Prostate gland (tissue), 2 donors: ENCODE data around the gene ATXN2. TPM values are rescaled to one million over a fixed set of nuclear protein-coding genes. Genes with fewer than 3 reads are reported as not detected.

ENCODE experiments used
- DNase-seq: peaks from one replicate; pipeline ENCODE4 v3.0.0-alpha.2; 2019; ENCODE audit warnings: low spot score
- H3K27ac ChIP-seq, 2 donors: fragments of 200-600 bp; sonication (generic); 2 replicates each; pipeline ENCODE4 v1.5.1; 2017 to 2019
- H3K27me3 ChIP-seq: fragments of 200-600 bp; sonication (generic); replicated peaks from 2 replicates; pipeline ENCODE4 v1.5.1; 2019; ENCODE audit not compliant: insufficient read depth
- H3K36me3 ChIP-seq, 2 donors: fragments of 200-600 bp; sonication (generic); 1 replicate in 1 of 2; 2 replicates in 1 of 2; pipeline versions ENCODE4 v1.5.1 to v1.8.1; 2017 to 2019
- H3K4me1 ChIP-seq: fragments of 200-600 bp; sonication (generic); replicated peaks from 2 replicates; pipeline ENCODE4 v1.5.1; 2019
- H3K4me3 ChIP-seq, 2 donors: fragments of 200-600 bp; sonication (generic); 2 replicates each; pipeline ENCODE4 v1.5.1; 2017 to 2019
- H3K9me3 ChIP-seq: fragments of 200-600 bp; sonication (generic); 2 replicates; pipeline ENCODE4 v1.5.1; 2017
- CTCF ChIP-seq, 4 experiments: fragments of 200-600 bp in 2 of 4; fragments of 450-650 bp in 2 of 4; sonication (generic) in 2 of 4; IDR thresholded peaks; 1 replicate in 3 of 4; 2 replicates in 1 of 4; pipeline ENCODE4 v1.5.1; 2016 to 2019; ENCODE audit warnings: antibody characterized with exemption in 4 of 4, mild to moderate bottlenecking in 2 of 4, moderate library complexity in 2 of 4
- POLR2A ChIP-seq: fragments of 450-650 bp; IDR thresholded peaks from one replicate; pipeline ENCODE4 v1.6.1; 2016; ENCODE audit warnings: antibody characterized with exemption, mild to moderate bottlenecking
- POLR2AphosphoS5 ChIP-seq: sonication (generic); formaldehyde crosslinking; IDR thresholded peaks from one replicate; pipeline ENCODE4 v1.6.1; 2017; ENCODE audit warnings: antibody characterized with exemption
- WGBS: methylation state at CpG from one replicate; pipeline ENCODE4 v1.1.5; 2018; 5-methylcytosine and 5-hydroxymethylcytosine counted together
- intact Hi-C: fragments of 100-400 bp; cut with DNase I; formaldehyde crosslinking; loops from one replicate; pipeline ENCODE4 v1.14.2; 2022
- total RNA-seq, 2 donors: library from RNA; depleted of rRNA; stranded (reverse); fragments of >200 nt; gene quantifications; one replicate each; pipeline ENCODE4 v1.1.0, GENCODE V29; 2016

The ATXN2 gene
- total RNA-seq, 2 donors from 2014 or later: 29.5 to 95.5 TPM

DNA sequence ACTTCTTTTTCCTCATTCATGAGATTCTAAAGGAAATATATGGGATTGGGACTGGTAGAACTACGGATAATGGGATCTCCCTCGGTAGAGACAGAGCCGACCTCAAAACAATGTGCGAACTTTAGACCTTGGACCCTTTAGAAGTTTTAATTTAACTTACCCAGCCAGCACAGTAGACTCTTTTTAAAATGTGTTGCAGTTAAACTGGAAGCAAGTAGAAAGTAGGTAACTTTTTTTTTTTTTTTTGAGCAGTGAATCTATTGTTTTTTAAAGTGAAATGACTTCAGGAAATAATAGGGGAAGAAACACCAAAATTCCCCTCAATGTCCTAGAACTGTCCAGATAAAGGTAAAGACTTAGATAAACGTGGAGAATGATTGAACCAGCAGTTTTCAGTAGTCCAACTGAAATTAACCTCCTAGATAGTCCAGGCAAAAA, 1.1 kb upstream of the ATXN2 start:
- no peak for DNase-seq
- Histone ChIP-seq H3K27me3 (no peaks in the 10 kb centered on the region), H3K4me1 (no peaks in the 10 kb centered on the region), H3K9me3 (no peaks in the 10 kb centered on the region), H3K27ac (peak overlapping the region; percentile 92 to 98), H3K36me3 (no peaks in the 10 kb centered on the region), H3K4me3 (peak overlapping the region; percentile 91 to 97)
- WGBS: 4% methylated on average over 5 of the region's 5 CpGs
- TF ChIP-seq CTCF (IDR thresholded peaks at IDR 0.05) (no peak), POLR2A (no peak), POLR2AphosphoS5 (no peak)
- intact Hi-C loops: no loop called here

- peak; percentile 81 for DNase-seq
- intact Hi-C loops: loop anchor here (5.0 kb wide), 1 partner anchor 43 kb away; no protein-coding TSS in a partner anchor
Observed at GRCh38 chr12:111599453-111600204, 514 bp upstream of the ATXN2 start.

GRCh38 chr12:111597831-111598636, 1.1 kb downstream of the ATXN2 start:
- Histone ChIP-seq H3K4me1 (no peaks in the 10 kb centered on the region), H3K36me3 (no peaks in the 10 kb centered on the region)
- intact Hi-C loops: loop anchor here (5.0 kb wide), 1 partner anchor 44 kb away; no protein-coding TSS in a partner anchor

More at GRCh38 chr12:111599453-111600204, 514 bp upstream of the ATXN2 start:
- peak; percentile 56 for TF ChIP-seq POLR2AphosphoS5
- no peak for TF ChIP-seq CTCF (IDR thresholded peaks at IDR 0.05)
- TF ChIP-seq POLR2A: peak; percentile 55
- peak overlapping the region; percentile 91 to 97 for H3K4me3 ChIP-seq
- no peaks in the 10 kb centered on the region for H3K9me3 ChIP-seq
- peak overlapping the region; percentile 92 to 98 for H3K27ac ChIP-seq
- H3K4me1 ChIP-seq: no peaks in the 10 kb centered on the region
- H3K36me3 ChIP-seq: no peaks in the 10 kb centered on the region
- under 1% methylated on average over 49 of the region's 56 CpGs for WGBS
- H3K27me3 ChIP-seq: no peaks in the 10 kb centered on the region

More at GRCh38 chr12:111597831-111598636, 1.1 kb downstream of the ATXN2 start:
- DNase-seq: peak; percentile 30
- no peaks in the 10 kb centered on the region for H3K9me3 ChIP-seq
- H3K4me3 ChIP-seq: peak overlapping the region; percentile 91 to 97
- no peaks in the 10 kb centered on the region for H3K27me3 ChIP-seq
- TF ChIP-seq POLR2A (peak; percentile 5), POLR2AphosphoS5 (peak; percentile 4), CTCF (IDR thresholded peaks at IDR 0.05) (no peak)
- WGBS: under 1% methylated on average over 53 of the region's 67 CpGs
- peak overlapping the region; percentile 92 to 98 for H3K27ac ChIP-seq
